Nephron progenitor cell (in vitro differentiated cells): ENCODE data around the gene SGSH.
"Not testable (repeated sequence)": the region's sequence is repeated elsewhere in the genome, so short reads cannot be mapped to it uniquely, and the experiment has no call there.

Experiments used
- DNase-seq: peaks from one replicate; pipeline ENCODE4 v3.0.0; 2021
- H3K27ac Mint-ChIP-seq: 2 replicates; pipeline ENCODE4 v1.8.0; 2021; ENCODE audit warnings: mild to moderate bottlenecking, moderate library complexity, mixed read lengths
- H3K27me3 Mint-ChIP-seq: 2 replicates; pipeline ENCODE4 v1.8.0; 2021; ENCODE audit warnings: mild to moderate bottlenecking, low read depth, mixed read lengths; ENCODE audit not compliant: poor library complexity
- H3K36me3 Mint-ChIP-seq: 2 replicates; pipeline ENCODE4 v1.8.0; 2021; ENCODE audit warnings: low read depth, mixed read lengths
- H3K4me1 Mint-ChIP-seq: 2 replicates; pipeline ENCODE4 v1.8.0; 2021; ENCODE audit warnings: mixed read lengths
- H3K4me3 Mint-ChIP-seq: 2 replicates; pipeline ENCODE4 v1.8.0; 2021; ENCODE audit warnings: mild to moderate bottlenecking, moderate library complexity, mixed read lengths
- H3K9me3 Mint-ChIP-seq: 2 replicates; pipeline ENCODE4 v1.8.0; 2021; ENCODE audit warnings: mild to moderate bottlenecking, moderate library complexity, mixed read lengths
- CTCF ChIP-seq: fragments of 200-600 bp; sonication (generic); IDR thresholded peaks from 2 replicates; pipeline ENCODE4 v1.5.0; 2021; ENCODE audit warnings: antibody characterized with exemption

Gene SGSH

GRCh38 chr17:80245566-80246265, 25.6 kb upstream of the SGSH start:
- Mint-ChIP-seq H3K27ac (peak overlapping the region; percentile 66), H3K36me3 (peaks cover 28% of the 10 kb centered on the region)
- no peak for DNase-seq

GRCh38 chr17:80244871-80245509, 24.9 kb upstream of the SGSH start:
- H3K27me3 Mint-ChIP-seq: peaks cover 4% of the 10 kb centered on the region
- H3K36me3 Mint-ChIP-seq: peaks cover 33% of the 10 kb centered on the region
- H3K4me3 Mint-ChIP-seq: no peak overlapping the region
- H3K27ac Mint-ChIP-seq: peak overlapping the region; percentile 66
- H3K9me3 Mint-ChIP-seq: no peaks in the 10 kb centered on the region
- peaks cover 8% of the 10 kb centered on the region for H3K4me1 Mint-ChIP-seq
- DNase-seq: no peak
- TF ChIP-seq CTCF: no peak

More at GRCh38 chr17:80245566-80246265, 25.6 kb upstream of the SGSH start:
- H3K9me3 Mint-ChIP-seq: no peaks in the 10 kb centered on the region
- H3K27me3 Mint-ChIP-seq: peaks cover 4% of the 10 kb centered on the region
- TF ChIP-seq CTCF: no peak
- peaks cover 8% of the 10 kb centered on the region for H3K4me1 Mint-ChIP-seq
- H3K4me3 Mint-ChIP-seq: no peak overlapping the region

GRCh38 chr17:80244448-80244847, 24.3 kb upstream of the SGSH start:
- not testable (repeated sequence) for DNase-seq, H3K27me3 Mint-ChIP-seq, H3K9me3 Mint-ChIP-seq, H3K4me3 Mint-ChIP-seq, H3K4me1 Mint-ChIP-seq
- Mint-ChIP-seq H3K27ac (peak overlapping the region; percentile 57), H3K36me3 (peaks cover 38% of the 10 kb centered on the region)

- Mint-ChIP-seq H3K4me1 (peaks cover 8% of the 10 kb centered on the region), H3K4me3 (no peak overlapping the region), H3K36me3 (peaks cover 38% of the 10 kb centered on the region), H3K27ac (no peak overlapping the region), H3K27me3 (peaks cover 4% of the 10 kb centered on the region), H3K9me3 (no peaks in the 10 kb centered on the region)
- no peak for TF ChIP-seq CTCF
- DNase-seq: no peak
Measured at GRCh38 chr17:80243526-80244433, 23.6 kb upstream of the SGSH start.

GRCh38 chr17:80242505-80242904, 22.4 kb upstream of the SGSH start:
- Mint-ChIP-seq H3K27ac (no peak overlapping the region), H3K4me1 (peaks cover 8% of the 10 kb centered on the region), H3K27me3 (peaks cover 4% of the 10 kb centered on the region), H3K4me3 (no peak overlapping the region), H3K9me3 (no peaks in the 10 kb centered on the region), H3K36me3 (peaks cover 42% of the 10 kb centered on the region)
- TF ChIP-seq CTCF: no peak
- no peak for DNase-seq

GRCh38 chr17:80237386-80237785, 17.3 kb upstream of the SGSH start:
- Mint-ChIP-seq H3K36me3 (peaks cover 64% of the 10 kb centered on the region), H3K27ac (peak overlapping the region; percentile 46), H3K4me3 (no peak overlapping the region), H3K9me3 (peaks cover 23% of the 10 kb centered on the region), H3K4me1 (no peaks in the 10 kb centered on the region), H3K27me3 (peaks cover 6% of the 10 kb centered on the region)
- no peak for TF ChIP-seq CTCF
- DNase-seq: no peak
